HEK293T (cell line): Measurements from ENCODE around the gene CPED1.

Source experiments
- FOXM1 ChIP-seq: fragments of 450-650 bp; IDR thresholded peaks from 2 replicates; pipeline ENCODE4 v1.6.1; 2017; ENCODE audit warnings: mild to moderate bottlenecking, borderline replicate concordance
- NFRKB ChIP-seq: fragments of 450-650 bp; IDR thresholded peaks from 2 replicates; pipeline ENCODE4 v1.6.1; 2016; ENCODE audit warnings: mild to moderate bottlenecking, moderate library complexity

GRCh38 chr7:121073463-121074099 is 85.1 kb downstream of the CPED1 start:
- no peak for TF ChIP-seq FOXM1
- no peak for TF ChIP-seq NFRKB
